Pancreas (tissue), 10 donors: ENCODE results near the gene HOXB4. TPM values are rescaled to one million over a fixed set of nuclear protein-coding genes. Genes with fewer than 3 reads are reported as not detected.

ENCODE experiments used
- ATAC-seq, 4 donors: fragments of 200-7000 bp; cut with Tn5 transposase; one replicate each; pipeline versions ENCODE4 v1.8.0 to v1.9.1; 2020; ENCODE audit warnings: mild to moderate bottlenecking in 4 of 4, moderate library complexity in 4 of 4
- DNase-seq, 6 donors: peaks; one replicate each; pipeline ENCODE4 v3.0.0-alpha.2; 2020
- FAIRE-seq: peaks from 2 replicates; lab custom pipeline; 2012; peaks lifted over from hg19 to GRCh38; lab: Jason Lieb, UNC
- H3K27ac ChIP-seq, 4 donors: fragments of 200-600 bp; sonication (generic); 1 replicate in 3 of 4; 2 replicates in 1 of 4; pipeline versions ENCODE4 v1.5.0 to v1.8.0; 2020
- H3K27me3 ChIP-seq, 4 donors: fragments of 200-600 bp; one replicate each; pipeline ENCODE4 v1.8.0; 2021
- H3K36me3 ChIP-seq, 3 donors: fragments of 200-600 bp; sonication (generic) in 1 of 3; one replicate each; pipeline versions ENCODE4 v1.5.0 to v1.8.0; 2020 to 2021
- H3K4me1 ChIP-seq, 3 donors: fragments of 200-600 bp; one replicate each; pipeline ENCODE4 v1.8.0; 2021
- H3K4me3 ChIP-seq, 4 donors: fragments of 200-600 bp; sonication (generic) in 2 of 4; one replicate each; pipeline versions ENCODE4 v1.5.0 to v1.8.0; 2020 to 2021
- H3K9me3 ChIP-seq, 4 donors: fragments of 200-600 bp; one replicate each; pipeline ENCODE4 v1.8.0; 2021
- CTCF ChIP-seq, 4 donors: fragments of 200-600 bp; sonication (generic) in 3 of 4; IDR thresholded peaks; one replicate each; pipeline versions ENCODE4 v1.5.0 to v1.8.0; 2021; ENCODE audit warnings: antibody characterized with exemption in 4 of 4
- WGBS, 2 donors: extraction: QIAGEN DNeasy Blood & Tissue Kit; methylation state at CpG; one replicate each; pipeline ENCODE4 v1.1.7; 2013; 5-methylcytosine and 5-hydroxymethylcytosine counted together
- intact Hi-C, 3 donors: fragments of 100-400 bp; cut with DNase I; formaldehyde crosslinking; loops; one replicate each; pipeline versions ENCODE4 v1.11.1 to v1.14.2; 2022
- polyA plus RNA-seq, 2 donors: library from polyadenylated mRNA; stranded (reverse); fragments of 200-250 nt; gene quantifications; one replicate each; pipeline ENCODE4 v1.2.3, GENCODE V29; 2013
- total RNA-seq, 6 donors: library from RNA; stranded (reverse); fragmentation: NEBNext Ultra II Directional in 4 of 6; extraction: Animal tissue kit (Norgen Biotek cat#: 25700) in 4 of 6; gene quantifications; one replicate each; pipeline versions ENCODE4 v1.2.1 to v1.2.4, GENCODE V29; 2021 to 2023
- donor health status: healthy with polysubstance abuse.
- donor health status: DM: no; HTN: no; CAD: no; lungs with moderate emphysema.
- donor health status: DM: no; HTN: no; CAD: no.
- donor health status: control.
- donor health status: control.
- donor health status: Bipolar disorder and iron deficiency.
- donor health status: DM: yes; HTN: yes; CAD: no.
- donor health status: DM: no; HTN: no; CAD: no.
- donor health status: DM: no; HTN: no; CAD: no.
- donor health status: DM: yes; HTN: yes; CAD: no.

Gene HOXB4
- total and polyA plus RNA-seq, 8 donors, result 0.22 to 2.5 (median 0.78) TPM

- DNase-seq (no peak), FAIRE-seq (no peak), ATAC-seq (no peak)
- peaks cover 0 to 12% (median 0%) of the 10 kb centered on the region in 3 donors for H3K4me1 ChIP-seq
- H3K27me3 ChIP-seq, result peaks cover 0 to 89% (median 9%) of the 10 kb centered on the region in 4 donors
- TF ChIP-seq CTCF (IDR thresholded peaks at IDR 0.05), result no peak
- 14 to 21% methylated on average over 7 of the region's 7 CpGs for WGBS, 2 donors
- no peak overlapping the region for H3K27ac ChIP-seq
- H3K36me3 ChIP-seq, result no peaks in the 10 kb centered on the region
- intact Hi-C loops, result loop anchor here in 1 of 3 donors (10.0 kb wide), 1 partner anchor 244 kb away; no protein-coding TSS in a partner anchor
- no peak overlapping the region for H3K4me3 ChIP-seq
- no peaks in the 10 kb centered on the region for H3K9me3 ChIP-seq
These were observed 20.6 kb upstream of the HOXB4 start for GRCh38 chr17:48598736-48599135.

- ATAC-seq, result peak; percentile 28 to 53 (median 50)
- peak in 2 of 6 donors; percentile 80 to 82 for DNase-seq
- Histone ChIP-seq H3K9me3 (no peaks in the 10 kb centered on the region), H3K27ac (peak overlapping the region in 2 of 4 donors; percentile 1 to 48), H3K4me1 (peaks cover 0 to 12% (median 0%) of the 10 kb centered on the region in 3 donors), H3K4me3 (peak overlapping the region; percentile 28 to 50 (median 32)), H3K27me3 (peaks cover 0 to 88% (median 8%) of the 10 kb centered on the region in 4 donors), H3K36me3 (no peaks in the 10 kb centered on the region)
- intact Hi-C loops, result loop anchor here in 1 of 3 donors (10.0 kb wide), 1 partner anchor 243 kb away; no protein-coding TSS in a partner anchor
- WGBS, 2 donors, result 2% methylated on average over 65 to 68 of the region's 68 CpGs
- FAIRE-seq, result no peak
- TF ChIP-seq CTCF (IDR thresholded peaks at IDR 0.05), result no peak
These were observed 19.9 kb upstream of the HOXB4 start for GRCh38 chr17:48597778-48598631.

GRCh38 chr17:48597528-48597777 lies 19.3 kb upstream of the HOXB4 start:
- intact Hi-C loops, result loop anchor here in 1 of 3 donors (10.0 kb wide), 1 partner anchor 243 kb away; no protein-coding TSS in a partner anchor

GRCh38 chr17:48596735-48597527 lies 18.8 kb upstream of the HOXB4 start:
- Histone ChIP-seq H3K4me3 (peak overlapping the region; percentile 28 to 50 (median 32)), H3K36me3 (no peaks in the 10 kb centered on the region), H3K4me1 (peaks cover 0 to 12% (median 0%) of the 10 kb centered on the region in 3 donors), H3K27ac (no peak overlapping the region), H3K9me3 (no peaks in the 10 kb centered on the region), H3K27me3 (peaks cover 0 to 85% (median 6%) of the 10 kb centered on the region in 4 donors)
- WGBS, 2 donors, result 7 to 9% methylated on average over 26 of the region's 26 CpGs
- DNase-seq (peak in 1 of 6 donors; percentile 58), ATAC-seq (no peak), FAIRE-seq (no peak)
- TF ChIP-seq CTCF (IDR thresholded peaks at IDR 0.05), result no peak
- intact Hi-C loops, result loop anchor here in 1 of 3 donors (10.0 kb wide), 1 partner anchor 242 kb away; no protein-coding TSS in a partner anchor

More at GRCh38 chr17:48597528-48597777, 19.3 kb upstream of the HOXB4 start:
- H3K36me3 ChIP-seq, result no peaks in the 10 kb centered on the region
- H3K27me3 ChIP-seq, result peaks cover 0 to 87% (median 6%) of the 10 kb centered on the region in 4 donors
- peak overlapping the region; percentile 28 to 50 (median 32) for H3K4me3 ChIP-seq
- H3K4me1 ChIP-seq, result peaks cover 0 to 12% (median 0%) of the 10 kb centered on the region in 3 donors
- WGBS, 2 donors, result 2 to 3% methylated on average over 16 of the region's 16 CpGs
- TF ChIP-seq CTCF (IDR thresholded peaks at IDR 0.05), result no peak
- no peaks in the 10 kb centered on the region for H3K9me3 ChIP-seq
- H3K27ac ChIP-seq, result peak overlapping the region in 2 of 4 donors; percentile 1 to 48
- DNase-seq (no peak), ATAC-seq (no peak), FAIRE-seq (no peak)
